H9 (cell line): ENCODE results near the gene ADGRG7. TPM values are rescaled to one million over a fixed set of nuclear protein-coding genes. Genes with fewer than 3 reads are reported as not detected.

Experiments used
- DNase-seq: peaks from one replicate; pipeline ENCODE4 v3.0.0-alpha.2; 2017
- H2AFZ ChIP-seq: one replicate; pipeline ENCODE4 v1.6.1; 2013; ENCODE audit warnings: mild to moderate bottlenecking, low read length, control low read depth, moderate library complexity
- H2AK5ac ChIP-seq: 2 replicates; pipeline ENCODE4 v1.6.1; 2013; ENCODE audit warnings: low read length, control low read depth, mixed read lengths; ENCODE audit not compliant: insufficient read length
- H2BK120ac ChIP-seq: one replicate; pipeline ENCODE4 v1.6.1; 2013; ENCODE audit warnings: low read depth, mild to moderate bottlenecking, low read length, control low read depth, inconsistent platforms; ENCODE audit not compliant: poor library complexity, severe bottlenecking
- H2BK12ac ChIP-seq: 2 replicates; pipeline ENCODE4 v1.6.1; 2013; ENCODE audit warnings: low read length, control low read depth, mixed read lengths, low read depth; ENCODE audit not compliant: insufficient read length
- H2BK15ac ChIP-seq: 2 replicates; pipeline ENCODE4 v1.6.1; 2013; ENCODE audit warnings: low read depth, low read length, control low read depth
- H2BK20ac ChIP-seq: one replicate; pipeline ENCODE4 v1.6.1; 2013; ENCODE audit warnings: low read depth, mild to moderate bottlenecking, low read length, control low read depth, inconsistent platforms; ENCODE audit not compliant: poor library complexity, severe bottlenecking
- H2BK5ac ChIP-seq: 2 replicates; pipeline ENCODE4 v1.6.1; 2013; ENCODE audit warnings: low read length, control low read depth, mixed read lengths; ENCODE audit not compliant: insufficient read length
- H3K14ac ChIP-seq: 2 replicates; pipeline ENCODE4 v1.6.1; 2013; ENCODE audit warnings: low read length, control low read depth; ENCODE audit not compliant: insufficient read depth
- H3K18ac ChIP-seq: 2 replicates; pipeline ENCODE4 v1.6.1; 2013; ENCODE audit warnings: low read depth, mild to moderate bottlenecking, mixed read lengths, low read length, control low read depth; ENCODE audit not compliant: insufficient read length
- H3K23ac ChIP-seq: 2 replicates; pipeline ENCODE4 v1.6.1; 2013; ENCODE audit warnings: low read length, control low read depth, mixed read lengths, low read depth; ENCODE audit not compliant: insufficient read length
- H3K23me2 ChIP-seq: 2 replicates; pipeline ENCODE4 v1.6.1; 2013; ENCODE audit warnings: low read depth, mild to moderate bottlenecking, mixed read lengths, low read length, control low read depth; ENCODE audit not compliant: insufficient read length, poor library complexity, severe bottlenecking
- H3K27ac ChIP-seq: 2 replicates; pipeline ENCODE4 v1.5.1; 2013; ENCODE audit warnings: low read length, control low read depth, mixed read lengths, low read depth; ENCODE audit not compliant: insufficient read length
- H3K27me3 ChIP-seq: 2 replicates; pipeline ENCODE4 v1.6.1; 2013; ENCODE audit warnings: low read length, control low read depth, inconsistent platforms; ENCODE audit not compliant: insufficient read depth
- H3K4ac ChIP-seq: 2 replicates; pipeline ENCODE4 v1.6.1; 2013; ENCODE audit warnings: low read depth, mild to moderate bottlenecking, control low read depth, inconsistent platforms, low read length, moderate library complexity
- H3K4me1 ChIP-seq: 2 replicates; pipeline ENCODE4 v1.6.1; 2013; ENCODE audit warnings: low read length, control low read depth, inconsistent platforms; ENCODE audit not compliant: insufficient read depth
- H3K4me2 ChIP-seq: 2 replicates; pipeline ENCODE4 v1.6.1; 2013; ENCODE audit warnings: low read length, control low read depth, mixed read lengths; ENCODE audit not compliant: insufficient read length, insufficient read depth
- H3K56ac ChIP-seq: 2 replicates; pipeline ENCODE4 v1.6.1; 2013; ENCODE audit warnings: low read depth, mild to moderate bottlenecking, mixed read lengths, low read length, control low read depth; ENCODE audit not compliant: insufficient read length
- H3K79me1 ChIP-seq: 2 replicates; pipeline ENCODE4 v1.6.1; 2013; ENCODE audit warnings: low read depth, mild to moderate bottlenecking, moderate library complexity, low read length, control low read depth, inconsistent platforms; ENCODE audit not compliant: insufficient read depth, poor library complexity, severe bottlenecking
- H3K79me2 ChIP-seq: 2 replicates; pipeline ENCODE4 v1.6.1; 2013; ENCODE audit warnings: low read length, control low read depth, inconsistent platforms; ENCODE audit not compliant: insufficient read depth
- H3K9ac ChIP-seq: 2 replicates; pipeline ENCODE4 v1.6.1; 2013; ENCODE audit warnings: low read length, control low read depth, mixed read lengths; ENCODE audit not compliant: insufficient read length; ENCODE audit errors: extremely low read depth
- H3K9me3 ChIP-seq: one replicate; pipeline ENCODE4 v1.6.1; 2013; ENCODE audit warnings: low read depth, low read length, inconsistent platforms; ENCODE audit not compliant: control insufficient read depth
- H3T11ph ChIP-seq: one replicate; pipeline ENCODE4 v1.6.1; 2013; ENCODE audit warnings: mild to moderate bottlenecking, low read length, control low read depth, inconsistent platforms
- H4K20me1 ChIP-seq: one replicate; pipeline ENCODE4 v1.6.1; 2013; ENCODE audit not compliant: control insufficient read depth, insufficient read length, insufficient read depth
- H4K5ac ChIP-seq: 2 replicates; pipeline ENCODE4 v1.6.1; 2013; ENCODE audit warnings: low read depth, mild to moderate bottlenecking, mixed read lengths, low read length, control low read depth; ENCODE audit not compliant: insufficient read length
- H4K8ac ChIP-seq: replicated peaks from 2 replicates; pipeline ENCODE4 v1.6.1; 2013; ENCODE audit warnings: low read length, control low read depth, mixed read lengths, low read depth; ENCODE audit not compliant: insufficient read length
- H4K91ac ChIP-seq: 2 replicates; pipeline ENCODE4 v1.6.1; 2013; ENCODE audit warnings: low read depth, mild to moderate bottlenecking, moderate library complexity, mixed read lengths, low read length, control low read depth; ENCODE audit not compliant: insufficient read length
- H3K27ac Mint-ChIP-seq, 3 experiments: 2 replicates in 2 of 3; 3 replicates in 1 of 3; pipeline ENCODE4 v1.8.0; 2020 to 2021; ENCODE audit warnings: mixed read lengths in 3 of 3, mild to moderate bottlenecking in 1 of 3, moderate library complexity in 1 of 3
- H3K27me3 Mint-ChIP-seq: 2 replicates; pipeline ENCODE4 v1.8.0; 2021; ENCODE audit warnings: low read depth, mild to moderate bottlenecking, moderate library complexity, mixed read lengths
- H3K36me3 Mint-ChIP-seq, 3 experiments: 2 replicates in 2 of 3; 3 replicates in 1 of 3; pipeline ENCODE4 v1.8.0; 2020 to 2021; ENCODE audit warnings: low read depth in 3 of 3, mixed read lengths in 3 of 3; ENCODE audit not compliant: insufficient read depth in 1 of 3
- H3K4me1 Mint-ChIP-seq, 2 experiments: 2 replicates each; pipeline ENCODE4 v1.8.0; 2020; ENCODE audit warnings: mixed read lengths in 2 of 2
- H3K4me3 Mint-ChIP-seq, 2 experiments: 2 replicates in 1 of 2; 3 replicates in 1 of 2; pipeline ENCODE4 v1.8.0; 2020 to 2021; ENCODE audit warnings: mild to moderate bottlenecking in 2 of 2, mixed read lengths in 2 of 2, moderate library complexity in 1 of 2
- H3K9me3 Mint-ChIP-seq, 2 experiments: 2 replicates in 1 of 2; 3 replicates in 1 of 2; pipeline ENCODE4 v1.8.0; 2020; ENCODE audit warnings: mild to moderate bottlenecking in 2 of 2, mixed read lengths in 2 of 2, moderate library complexity in 1 of 2
- WGBS: extraction: QIAGEN DNeasy Blood & Tissue Kit; methylation state at CpG from one replicate; pipeline ENCODE4 v1.1.7; 2013; ENCODE audit warnings: missing lambda C conversion rate, low lambda C conversion rate, mixed read lengths; ENCODE audit not compliant: insufficient read length; ENCODE audit errors: extremely low coverage; 5-methylcytosine and 5-hydroxymethylcytosine counted together
- total RNA-seq: library from RNA; stranded (reverse); gene quantifications from 2 replicates; pipeline ENCODE4 v1.2.1, GENCODE V29; 2021
- TF ChIP-seq, protein P1 (sequence below): fragments of 200-600 bp; sonication (generic); conservative IDR thresholded peaks from 3 replicates; pipeline ENCODE4 v1.8.0; 2021; ENCODE audit warnings: antibody characterized with exemption, mild to moderate bottlenecking

ADGRG7 gene
- total RNA-seq, 1 experiment from 2014 or later, result not detected

DNA sequence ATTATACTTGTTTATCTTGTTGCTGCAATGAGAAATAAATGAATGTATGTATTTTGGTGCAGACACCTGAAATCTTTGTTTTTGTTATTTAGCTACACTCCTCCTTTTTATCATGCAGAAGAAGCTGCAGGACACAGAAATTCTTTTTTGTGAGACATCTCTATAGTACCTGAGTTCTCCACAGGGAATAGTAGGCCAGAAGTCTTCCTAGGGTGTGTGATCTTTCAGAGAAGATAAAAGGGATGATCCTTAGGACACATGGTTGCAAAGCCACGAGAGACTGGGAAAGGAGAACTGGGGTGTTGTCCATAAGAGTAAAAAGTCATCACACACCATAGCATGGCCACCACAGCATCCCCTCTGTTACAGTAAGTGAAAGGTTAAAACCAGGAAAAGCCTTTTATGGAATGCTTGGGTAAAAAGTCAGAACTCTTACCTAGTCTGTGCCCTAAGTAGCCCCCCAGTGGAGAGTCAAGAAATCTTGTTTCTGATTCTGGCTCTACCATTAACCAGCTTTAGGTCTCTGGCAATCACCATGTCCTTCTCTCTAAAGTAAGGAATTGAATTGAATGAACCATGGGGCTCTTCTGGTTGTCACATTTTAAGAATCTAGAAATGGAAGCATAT is 31.9 kb upstream of the ADGRG7 start:
- DNase-seq, result no peak
- Mint-ChIP-seq H3K4me3 (no peak overlapping the region), H3K36me3 (no peaks in the 10 kb centered on the region)

More for the DNA sequence above, 31.9 kb upstream of the ADGRG7 start:
- no peaks in the 10 kb centered on the region for H3K79me1 ChIP-seq
- no peaks in the 10 kb centered on the region; the same call in 1 of the 2 replicates for H3K27me3 Mint-ChIP-seq
- H3K23ac ChIP-seq, result no peak overlapping the region
- TF ChIP-seq, protein P1, sequence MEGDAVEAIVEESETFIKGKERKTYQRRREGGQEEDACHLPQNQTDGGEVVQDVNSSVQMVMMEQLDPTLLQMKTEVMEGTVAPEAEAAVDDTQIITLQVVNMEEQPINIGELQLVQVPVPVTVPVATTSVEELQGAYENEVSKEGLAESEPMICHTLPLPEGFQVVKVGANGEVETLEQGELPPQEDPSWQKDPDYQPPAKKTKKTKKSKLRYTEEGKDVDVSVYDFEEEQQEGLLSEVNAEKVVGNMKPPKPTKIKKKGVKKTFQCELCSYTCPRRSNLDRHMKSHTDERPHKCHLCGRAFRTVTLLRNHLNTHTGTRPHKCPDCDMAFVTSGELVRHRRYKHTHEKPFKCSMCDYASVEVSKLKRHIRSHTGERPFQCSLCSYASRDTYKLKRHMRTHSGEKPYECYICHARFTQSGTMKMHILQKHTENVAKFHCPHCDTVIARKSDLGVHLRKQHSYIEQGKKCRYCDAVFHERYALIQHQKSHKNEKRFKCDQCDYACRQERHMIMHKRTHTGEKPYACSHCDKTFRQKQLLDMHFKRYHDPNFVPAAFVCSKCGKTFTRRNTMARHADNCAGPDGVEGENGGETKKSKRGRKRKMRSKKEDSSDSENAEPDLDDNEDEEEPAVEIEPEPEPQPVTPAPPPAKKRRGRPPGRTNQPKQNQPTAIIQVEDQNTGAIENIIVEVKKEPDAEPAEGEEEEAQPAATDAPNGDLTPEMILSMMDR, result peak; percentile 25; the same call in 1 of the 3 replicates
- H2BK20ac ChIP-seq, result no peak overlapping the region
- H3T11ph ChIP-seq, result no peak overlapping the region
- no peak overlapping the region for H2BK12ac ChIP-seq
- no peak overlapping the region for H4K91ac ChIP-seq
- no peak overlapping the region for H3K4me2 ChIP-seq
- no peak overlapping the region for H4K8ac ChIP-seq
- H2BK120ac ChIP-seq, result no peak overlapping the region
- H2AFZ ChIP-seq, result no peak overlapping the region
- no CpG with 5 or more reads among the region's 1 CpG for WGBS
- no peak overlapping the region for H3K27ac ChIP-seq
- no peak overlapping the region for H3K9ac ChIP-seq
- H3K9me3 ChIP-seq, result no peaks in the 10 kb centered on the region
- H3K9me3 Mint-ChIP-seq, result no peaks in the 10 kb centered on the region; a peak in 1 of 5 replicates
- H3K18ac ChIP-seq, result no peak overlapping the region
- H2BK15ac ChIP-seq, result no peak overlapping the region
- H4K5ac ChIP-seq, result no peak overlapping the region
- no peak overlapping the region for H3K56ac ChIP-seq
- peaks cover 16 to 17% of the 10 kb centered on the region in 2 experiments for H3K4me1 Mint-ChIP-seq
- no peaks in the 10 kb centered on the region for H3K79me2 ChIP-seq
- no peak overlapping the region for H2AK5ac ChIP-seq
- no peaks in the 10 kb centered on the region for H3K23me2 ChIP-seq
- no peak overlapping the region for H3K4ac ChIP-seq
- H3K14ac ChIP-seq, result no peak overlapping the region
- no peak overlapping the region for H2BK5ac ChIP-seq
- H3K27me3 ChIP-seq, result no peaks in the 10 kb centered on the region
- H3K4me1 ChIP-seq, result no peaks in the 10 kb centered on the region
- H3K27ac Mint-ChIP-seq, result 0 out of 7 replicates have a peak overlapping the region, but pooled peaks of 1 of the 3 experiments have one; percentile 82
- H4K20me1 ChIP-seq, result no peaks in the 10 kb centered on the region
